ENCODE measurements around the gene WNT10A.

GRCh38 chr2:218895326-218895725, 14.7 kb downstream of the WNT10A start:
- TF ChIP-seq CTCF (IDR thresholded peaks at IDR 0.05) (no peak), POLR2A (IDR thresholded peaks at IDR 0.05) (no peak), EP300 (IDR thresholded peaks at IDR 0.05) (no peak), POLR2AphosphoS5 (IDR thresholded peaks at IDR 0.05) (no peak)
